Neuronal stem cell (in vitro differentiated cells): ENCODE results near the gene ATOX1.
"Not testable (repeated sequence)": the region's sequence is repeated elsewhere in the genome, so short reads cannot be mapped to it uniquely, and the experiment has no call there.

Experiments
- DNase-seq: peaks from one replicate; pipeline ENCODE4 v3.0.0-alpha.2; 2013; ENCODE audit warnings: low spot score
- H2AFZ ChIP-seq: one replicate; pipeline ENCODE4 v1.6.1; 2013; ENCODE audit warnings: mild to moderate bottlenecking, low read length, inconsistent platforms
- H2AK5ac ChIP-seq: 2 replicates; pipeline ENCODE4 v1.6.1; 2013; ENCODE audit warnings: low read depth, mild to moderate bottlenecking, inconsistent platforms, low read length, moderate library complexity, mixed read lengths
- H2BK120ac ChIP-seq: 2 replicates; pipeline ENCODE4 v1.6.1; 2013; ENCODE audit warnings: low read depth, mild to moderate bottlenecking, inconsistent platforms, low read length, moderate library complexity, mixed read lengths
- H2BK12ac ChIP-seq: one replicate; pipeline ENCODE4 v1.6.1; 2013; ENCODE audit warnings: low read length, inconsistent platforms
- H2BK15ac ChIP-seq: 2 replicates; pipeline ENCODE4 v1.6.1; 2013; ENCODE audit warnings: mild to moderate bottlenecking, low read length, inconsistent platforms, mixed read lengths
- H2BK5ac ChIP-seq: one replicate; pipeline ENCODE4 v1.6.1; 2013; ENCODE audit warnings: inconsistent platforms, mild to moderate bottlenecking, low read length, moderate library complexity
- H3K14ac ChIP-seq: one replicate; pipeline ENCODE4 v1.6.1; 2013; ENCODE audit warnings: low read length, inconsistent platforms
- H3K18ac ChIP-seq: 2 replicates; pipeline ENCODE4 v1.6.1; 2013; ENCODE audit warnings: low read length, inconsistent platforms
- H3K23ac ChIP-seq: 2 replicates; pipeline ENCODE4 v1.6.1; 2013; ENCODE audit warnings: low read depth, mild to moderate bottlenecking, mixed read lengths, low read length, inconsistent platforms; ENCODE audit not compliant: poor library complexity
- H3K27ac ChIP-seq: replicated peaks from 3 replicates; pipeline ENCODE4 v1.5.1; 2013; ENCODE audit warnings: low read length, inconsistent platforms
- H3K27me3 ChIP-seq, 3 experiments: 2 replicates each; pipeline ENCODE4 v1.6.1; 2013; ENCODE audit warnings: low read length in 3 of 3, mild to moderate bottlenecking in 2 of 3, inconsistent platforms in 1 of 3, low read depth in 1 of 3, mixed read lengths in 1 of 3, moderate library complexity in 1 of 3; ENCODE audit not compliant: control insufficient read depth in 3 of 3, insufficient read depth in 3 of 3
- H3K36me3 ChIP-seq, 2 donors: replicated peaks in 1 of 2; 2 replicates each; pipeline ENCODE4 v1.6.1; 2013; ENCODE audit warnings: low read length in 2 of 2; ENCODE audit not compliant: control insufficient read depth in 2 of 2, insufficient read depth in 2 of 2
- H3K4ac ChIP-seq: 2 replicates; pipeline ENCODE4 v1.6.1; 2013; ENCODE audit warnings: inconsistent platforms, mild to moderate bottlenecking, low read length, moderate library complexity
- H3K4me1 ChIP-seq, 2 donors: 1 replicate in 1 of 2; 2 replicates in 1 of 2; pipeline ENCODE4 v1.6.1; 2013; ENCODE audit warnings: low read length in 2 of 2, low read depth in 1 of 2; ENCODE audit not compliant: control insufficient read depth in 2 of 2, insufficient read depth in 1 of 2
- H3K4me2 ChIP-seq: one replicate; pipeline ENCODE4 v1.6.1; 2013; ENCODE audit warnings: mild to moderate bottlenecking, low read length, inconsistent platforms; ENCODE audit not compliant: insufficient read depth, poor library complexity, severe bottlenecking
- H3K4me3 ChIP-seq, 2 donors: 2 replicates each; pipeline ENCODE4 v1.5.1; 2013; ENCODE audit warnings: low read length in 2 of 2, mild to moderate bottlenecking in 2 of 2, inconsistent platforms in 1 of 2, moderate library complexity in 1 of 2
- H3K79me1 ChIP-seq: one replicate; pipeline ENCODE4 v1.6.1; 2013; ENCODE audit warnings: low read depth, mild to moderate bottlenecking, inconsistent platforms, low read length, moderate library complexity
- H3K9ac ChIP-seq: one replicate; pipeline ENCODE4 v1.6.1; 2013; ENCODE audit warnings: mild to moderate bottlenecking, low read depth, low read length, inconsistent platforms; ENCODE audit not compliant: poor library complexity
- H3K9me3 ChIP-seq, 2 donors: replicated peaks in 1 of 2; 2 replicates each; pipeline versions ENCODE3 to v1.6.1; 2013; ENCODE audit warnings: low read length in 2 of 2, mild to moderate bottlenecking in 2 of 2, inconsistent platforms in 1 of 2, low read depth in 1 of 2, mixed read lengths in 1 of 2, moderate library complexity in 1 of 2; ENCODE audit not compliant: control insufficient read depth in 2 of 2, insufficient read depth in 1 of 2
- H4K8ac ChIP-seq: one replicate; pipeline ENCODE4 v1.6.1; 2013; ENCODE audit warnings: low read depth, mild to moderate bottlenecking, inconsistent platforms, low read length, moderate library complexity
- H4K91ac ChIP-seq: one replicate; pipeline ENCODE4 v1.6.1; 2013; ENCODE audit warnings: low read length, low read depth, mild to moderate bottlenecking, inconsistent platforms; ENCODE audit not compliant: poor library complexity
- WGBS, 2 donors: extraction: QIAGEN DNeasy Blood & Tissue Kit; methylation state at CpG; one replicate each; pipeline ENCODE4 v1.1.7; 2013; ENCODE audit warnings: missing lambda C conversion rate in 2 of 2, mixed read lengths in 1 of 2; ENCODE audit not compliant: insufficient read length in 2 of 2, insufficient replicate concordance in 1 of 2; ENCODE audit errors: extremely low coverage in 2 of 2; 5-methylcytosine and 5-hydroxymethylcytosine counted together

Gene ATOX1

DNA sequence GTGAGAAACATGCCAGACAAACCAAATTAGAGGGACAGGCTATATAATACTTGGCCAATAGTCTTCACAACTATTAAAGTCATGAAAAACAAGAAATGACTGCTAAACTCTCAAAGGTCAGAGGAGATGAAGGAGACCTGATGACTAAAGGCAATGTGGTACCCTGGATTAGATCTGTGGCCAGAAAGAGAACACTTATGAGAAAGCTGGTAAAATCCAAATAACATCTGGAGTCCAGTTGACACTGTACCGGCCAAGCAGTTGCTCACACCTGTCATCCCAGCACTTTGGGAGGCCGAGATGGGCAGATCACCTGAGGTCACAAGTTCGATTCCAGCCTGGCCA lies 24.4 kb downstream of the ATOX1 start:
- no peak overlapping the region for H3K18ac ChIP-seq
- no CpG with 5 or more reads among the region's 3 CpGs for WGBS, 2 donors
- no peak overlapping the region for H2AFZ ChIP-seq
- DNase-seq: no peak
- H3K14ac ChIP-seq: no peak overlapping the region
- no peak overlapping the region for H2AK5ac ChIP-seq
- H3K4me1 ChIP-seq: no peaks in the 10 kb centered on the region
- no peaks in the 10 kb centered on the region for H3K79me1 ChIP-seq
- H3K27me3 ChIP-seq: no peaks in the 10 kb centered on the region
- H3K36me3 ChIP-seq: no peaks in the 10 kb centered on the region
- H3K4me2 ChIP-seq: no peak overlapping the region
- H3K9ac ChIP-seq: no peak overlapping the region
- H3K27ac ChIP-seq: no peak overlapping the region
- H4K91ac ChIP-seq: no peak overlapping the region
- no peak overlapping the region for H2BK15ac ChIP-seq
- no peak overlapping the region for H2BK120ac ChIP-seq
- no peak overlapping the region for H2BK5ac ChIP-seq
- no peak overlapping the region for H3K4me3 ChIP-seq
- H4K8ac ChIP-seq: no peak overlapping the region
- no peak overlapping the region for H3K23ac ChIP-seq
- H3K4ac ChIP-seq: no peak overlapping the region
- no peak overlapping the region for H2BK12ac ChIP-seq
- H3K9me3 ChIP-seq: peaks cover 2 to 3% of the 10 kb centered on the region in 2 donors

DNA sequence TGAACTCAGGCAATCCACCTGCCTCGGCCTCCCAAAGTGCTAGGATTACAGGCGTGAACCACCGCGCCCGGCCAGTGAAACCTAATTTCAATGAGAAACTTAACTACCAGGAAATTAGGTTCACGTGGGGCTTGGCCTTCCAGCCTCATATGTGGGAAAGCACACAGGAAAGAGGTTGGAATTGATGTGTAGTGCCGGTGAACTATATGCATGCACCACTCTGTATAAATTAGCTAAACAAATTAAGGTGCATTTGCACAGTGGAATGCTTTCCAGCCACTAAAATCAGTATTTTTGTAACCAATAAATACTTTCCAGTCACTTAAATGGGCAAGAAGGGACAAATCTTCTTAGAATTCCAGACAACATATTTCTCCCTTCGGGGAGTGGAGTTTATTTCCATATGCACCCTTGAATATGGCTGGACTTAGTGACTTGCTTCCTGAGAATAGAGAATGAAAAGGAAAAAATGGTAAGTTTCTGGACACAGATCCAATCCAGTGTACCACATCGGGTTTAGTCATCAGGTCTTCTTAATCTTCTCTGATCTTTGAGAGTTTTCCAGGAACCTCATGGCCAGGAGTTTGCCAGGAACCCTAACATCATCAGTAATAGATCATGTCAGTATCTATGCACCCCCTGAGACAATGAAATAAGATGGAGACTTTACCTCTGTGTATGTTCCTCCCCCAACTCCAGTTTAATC lies 24.9 kb downstream of the ATOX1 start:
- Histone ChIP-seq H2BK15ac (no peak overlapping the region), H3K4me2 (no peak overlapping the region), H3K23ac (no peak overlapping the region), H3K4ac (no peak overlapping the region), H3K14ac (no peak overlapping the region), H4K91ac (no peak overlapping the region), H2AK5ac (no peak overlapping the region), H2BK5ac (no peak overlapping the region), H3K4me1 (no peaks in the 10 kb centered on the region), H3K9ac (no peak overlapping the region), H3K36me3 (no peaks in the 10 kb centered on the region), H3K27me3 (no peaks in the 10 kb centered on the region), H3K9me3 (peaks cover 2 to 3% of the 10 kb centered on the region in 2 donors), H4K8ac (no peak overlapping the region), H2BK12ac (no peak overlapping the region), H2BK120ac (no peak overlapping the region), H3K79me1 (no peaks in the 10 kb centered on the region), H3K18ac (no peak overlapping the region), H3K4me3 (no peak overlapping the region), H2AFZ (no peak overlapping the region), H3K27ac (no peak overlapping the region)
- no CpG with 5 or more reads among the region's 9 CpGs for WGBS, 2 donors
- no peak for DNase-seq

DNA sequence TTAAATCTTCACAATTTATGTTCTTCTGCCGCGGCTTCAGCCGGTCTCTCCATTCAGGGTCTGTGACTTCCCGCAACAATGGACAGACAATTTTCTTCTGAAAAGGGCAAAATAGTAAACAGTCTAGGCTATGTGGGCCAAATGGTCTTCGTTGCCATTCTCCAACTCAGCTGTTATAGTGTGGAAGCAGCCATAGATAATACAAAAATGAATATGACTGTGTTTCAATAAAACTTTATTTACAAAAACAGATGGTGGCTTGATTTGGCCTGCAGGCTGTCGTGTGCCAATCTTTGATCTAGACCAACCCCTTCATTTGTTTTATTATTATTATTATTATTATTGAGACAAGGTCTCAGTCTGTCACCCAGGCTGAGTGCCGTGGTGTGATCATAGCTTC lies 28.1 kb downstream of the ATOX1 start:
- no peak overlapping the region for H3K18ac ChIP-seq
- no peak overlapping the region for H3K14ac ChIP-seq
- H3K27ac ChIP-seq: no peak overlapping the region
- H3K79me1 ChIP-seq: no peaks in the 10 kb centered on the region
- H3K4me3 ChIP-seq: no peak overlapping the region
- no peak overlapping the region for H3K23ac ChIP-seq
- H2AK5ac ChIP-seq: no peak overlapping the region
- H3K4ac ChIP-seq: no peak overlapping the region
- H2BK120ac ChIP-seq: no peak overlapping the region
- H3K36me3 ChIP-seq: no peaks in the 10 kb centered on the region
- H3K27me3 ChIP-seq: no peaks in the 10 kb centered on the region
- H2BK12ac ChIP-seq: no peak overlapping the region
- no peak overlapping the region for H4K8ac ChIP-seq
- H2AFZ ChIP-seq: no peak overlapping the region
- WGBS, 2 donors: no CpG with 5 or more reads among the region's 7 CpGs
- no peak overlapping the region for H2BK15ac ChIP-seq
- H3K4me2 ChIP-seq: no peak overlapping the region
- no peak overlapping the region for H2BK5ac ChIP-seq
- H4K91ac ChIP-seq: no peak overlapping the region
- H3K9ac ChIP-seq: no peak overlapping the region
- H3K4me1 ChIP-seq: peaks cover 2 to 3% of the 10 kb centered on the region in 2 donors
- DNase-seq: no peak
- peaks cover 2 to 3% of the 10 kb centered on the region in 2 donors for H3K9me3 ChIP-seq

DNA sequence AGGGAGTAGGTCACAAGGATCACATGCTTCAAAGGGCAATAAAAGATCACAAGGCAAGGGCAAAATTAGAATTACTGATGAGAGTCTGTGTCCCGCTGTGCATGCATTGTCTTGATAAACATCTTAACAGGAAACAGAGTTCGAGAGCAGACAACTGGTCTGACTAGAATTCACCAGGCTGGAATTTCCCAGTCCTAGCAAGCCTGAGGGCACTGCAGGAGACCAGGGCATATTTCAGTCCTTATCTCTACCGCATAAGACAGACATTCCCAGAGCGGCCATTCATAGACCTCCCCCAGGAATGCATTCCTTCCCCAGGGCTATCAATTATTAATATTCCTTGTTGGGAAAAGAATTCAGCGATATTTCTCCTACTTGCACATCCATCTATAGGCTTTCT lies 28.8 kb downstream of the ATOX1 start:
- not testable (repeated sequence) for H3K23ac ChIP-seq, H4K8ac ChIP-seq, H2BK5ac ChIP-seq, H2BK15ac ChIP-seq, H3K4me3 ChIP-seq, DNase-seq, H2AK5ac ChIP-seq, H3K18ac ChIP-seq, H2BK12ac ChIP-seq, H3K14ac ChIP-seq, H3K27me3 ChIP-seq, H4K91ac ChIP-seq, H3K36me3 ChIP-seq, H3K9ac ChIP-seq, H2BK120ac ChIP-seq, H3K4ac ChIP-seq, H3K27ac ChIP-seq, H2AFZ ChIP-seq, H3K9me3 ChIP-seq, H3K4me1 ChIP-seq, H3K4me2 ChIP-seq, H3K79me1 ChIP-seq
- no CpG with 5 or more reads among the region's 5 CpGs for WGBS, 2 donors
